ENCODE measurements around the gene PIAS3. TPM values are rescaled to one million over a fixed set of nuclear protein-coding genes. Genes with fewer than 3 reads are reported as not detected.
"Not testable (repeated sequence)": the region's sequence is repeated elsewhere in the genome, so short reads cannot be mapped to it uniquely, and the experiment has no call there.

PIAS3 gene
- total RNA-seq, 1 donor from 2014 or later, result 5.0 TPM

GRCh38 chr1:145823565-145824498 is 35.0 kb downstream of the PIAS3 start, which contains the start of the genes POLR3C and RNF115:
POLR3C (plus strand) TSS chr1:145824200; CDS start chr1:145825777, 1,577 bp downstream.
RNF115 (minus strand) TSS chr1:145824095; CDS start chr1:145823873, 222 bp downstream.
- peak; percentile 90 for DNase-seq

- DNase-seq, result not testable (repeated sequence)
Measured at GRCh38 chr1:145822779-145823331, 36.0 kb downstream of the PIAS3 start.

- not testable (repeated sequence) for DNase-seq
Measured at GRCh38 chr1:145818095-145818494, 40.8 kb downstream of the PIAS3 start.

GRCh38 chr1:145812977-145813810 is 45.7 kb downstream of the PIAS3 start:
- DNase-seq, result not testable (repeated sequence)

- DNase-seq, result no peak
Measured at GRCh38 chr1:145806844-145807243, 52.0 kb downstream of the PIAS3 start.

- no peak for DNase-seq
Measured at GRCh38 chr1:145806408-145806807, 52.5 kb downstream of the PIAS3 start.

GRCh38 chr1:145805057-145805456 is 53.8 kb downstream of the PIAS3 start:
- no peak for DNase-seq

GRCh38 chr1:145804235-145805045 is 54.4 kb downstream of the PIAS3 start:
- no peak for DNase-seq

- DNase-seq, result no peak
Measured at GRCh38 chr1:145799806-145800205, 59.1 kb downstream of the PIAS3 start.

Small RNA genes lying within 50 kb of the gene (small RNA-seq; reads per million reads assigned to genes)
- not detected for gene MIR6736

Other genes with a start within 250 kb of the PIAS3 start
- 0.78 TPM for gene PDZK1, start 151.7 kb downstream of the PIAS3 start, total RNA-seq
- gene CD160, start 139.6 kb downstream of the PIAS3 start, total RNA-seq, result 0.16 TPM
- 25.7 TPM for gene RNF115, start 35.0 kb downstream of the PIAS3 start, total RNA-seq
- 31.5 TPM for gene POLR3C, start 34.9 kb downstream of the PIAS3 start, total RNA-seq
- 2.7 TPM for gene NUDT17, start 13.5 kb downstream of the PIAS3 start, total RNA-seq
- 0.62 TPM for gene ANKRD35, start 26.8 kb upstream of the PIAS3 start, total RNA-seq
- 1.4 TPM for gene ITGA10, start 51.0 kb upstream of the PIAS3 start, total RNA-seq
- 30.9 TPM for gene PEX11B, start 59.6 kb upstream of the PIAS3 start, total RNA-seq
- gene RBM8A, start 68.4 kb upstream of the PIAS3 start, total RNA-seq, result 81.6 TPM
- 22.1 TPM for gene LIX1L, start 98.9 kb upstream of the PIAS3 start, total RNA-seq
- 2.2 TPM for gene ANKRD34A, start 105.5 kb upstream of the PIAS3 start, total RNA-seq
- 16.2 TPM for gene POLR3GL, start 105.6 kb upstream of the PIAS3 start, total RNA-seq
- 317 TPM for gene TXNIP, start 137.5 kb upstream of the PIAS3 start, total RNA-seq
- not detected for gene HJV, start 162.7 kb upstream of the PIAS3 start, total RNA-seq

Data from occipital lobe (tissue), 3 donors.